ENCODE results near the gene PRELP. TPM values are rescaled to one million over a fixed set of nuclear protein-coding genes. Genes with fewer than 3 reads are reported as not detected.
"Not testable (repeated sequence)": the region's sequence is repeated elsewhere in the genome, so short reads cannot be mapped to it uniquely, and the experiment has no call there.

Gene PRELP
- total RNA-seq, 6 experiments from 2014 or later: 3.8 to 10.8 (median 5.4) TPM

- intact Hi-C loops (cut with DNase I): loop anchor here in 1 of 2 donors (10.0 kb wide), 1 partner anchor 108 kb away; the partner anchor contains the start of gene ATP2B4
- DNase-seq (no peak), ATAC-seq (no peak)
- Histone ChIP-seq H3K4me3 (no peak overlapping the region), H3K27me3 (no peaks in the 10 kb centered on the region), H3K36me3 (no peaks in the 10 kb centered on the region), H3K4me1 (peaks cover 0 to 11% (median 0%) of the 10 kb centered on the region in 4 donors), H3K9me3 (no peaks in the 10 kb centered on the region), H3K27ac (no peak overlapping the region)
- WGBS (ENCODE audit: insufficient coverage, low coverage, low lambda C conversion rate, missing lambda C conversion rate): 80% methylated on average over 1 of the region's 5 CpGs
- TF ChIP-seq CTCF (IDR thresholded peaks at IDR 0.05) (no peak), POLR2A (IDR thresholded peaks at IDR 0.05) (no peak)
These were observed 41.3 kb downstream of the PRELP start for GRCh38 chr1:203516906-203517305.

- 100% methylated on average over 1 of the region's 11 CpGs for WGBS (ENCODE audit: insufficient coverage, low coverage, low lambda C conversion rate, missing lambda C conversion rate)
- intact Hi-C loops (cut with DNase I): loop anchor here in 1 of 2 donors (10.0 kb wide), 1 partner anchor 107 kb away; the partner anchor contains the start of gene ATP2B4
- no peak overlapping the region for H3K4me3 ChIP-seq
- no peaks in the 10 kb centered on the region for H3K9me3 ChIP-seq
- H3K36me3 ChIP-seq: no peaks in the 10 kb centered on the region
- ATAC-seq (no peak), DNase-seq (no peak)
- H3K4me1 ChIP-seq: peaks cover 0 to 11% (median 0%) of the 10 kb centered on the region in 4 donors
- TF ChIP-seq CTCF (IDR thresholded peaks at IDR 0.05) (no peak), POLR2A (IDR thresholded peaks at IDR 0.05) (no peak)
- H3K27me3 ChIP-seq: no peaks in the 10 kb centered on the region
- H3K27ac ChIP-seq: no peak overlapping the region
These were observed 42.0 kb downstream of the PRELP start for GRCh38 chr1:203517426-203518110.

GRCh38 chr1:203518139-203518538, 42.5 kb downstream of the PRELP start:
- not testable (repeated sequence) for ATAC-seq, H3K4me3 ChIP-seq, H3K9me3 ChIP-seq, H3K27me3 ChIP-seq, H3K36me3 ChIP-seq, H3K27ac ChIP-seq, DNase-seq
- peaks cover 0 to 11% (median 0%) of the 10 kb centered on the region in 4 donors for H3K4me1 ChIP-seq
- intact Hi-C loops (cut with DNase I): loop anchor here in 1 of 2 donors (10.0 kb wide), 1 partner anchor 107 kb away; the partner anchor contains the start of gene ATP2B4
- WGBS (ENCODE audit: insufficient coverage, low coverage, low lambda C conversion rate, missing lambda C conversion rate): 100% methylated on average over 3 of the region's 4 CpGs

- Histone ChIP-seq H3K36me3 (no peaks in the 10 kb centered on the region), H3K4me1 (peaks cover 0 to 11% (median 0%) of the 10 kb centered on the region in 4 donors), H3K27me3 (no peaks in the 10 kb centered on the region), H3K27ac (no peak overlapping the region), H3K4me3 (no peak overlapping the region), H3K9me3 (no peaks in the 10 kb centered on the region)
- DNase-seq (no peak), ATAC-seq (no peak)
- TF ChIP-seq POLR2A (IDR thresholded peaks at IDR 0.05) (no peak), CTCF (IDR thresholded peaks at IDR 0.05) (no peak)
- intact Hi-C loops (cut with DNase I): loop anchor here in 1 of 2 donors (10.0 kb wide), 1 partner anchor 106 kb away; the partner anchor contains the start of gene ATP2B4
- WGBS (ENCODE audit: insufficient coverage, low coverage, low lambda C conversion rate, missing lambda C conversion rate): no CpG with 5 or more reads among the region's 7 CpGs
These were observed 42.9 kb downstream of the PRELP start for GRCh38 chr1:203518541-203518940.
